ENCODE results near the gene C8G.
A peak's percentile ranks its signal among the peaks of the same experiment; 100 is the strongest.

C8G gene

DNA sequence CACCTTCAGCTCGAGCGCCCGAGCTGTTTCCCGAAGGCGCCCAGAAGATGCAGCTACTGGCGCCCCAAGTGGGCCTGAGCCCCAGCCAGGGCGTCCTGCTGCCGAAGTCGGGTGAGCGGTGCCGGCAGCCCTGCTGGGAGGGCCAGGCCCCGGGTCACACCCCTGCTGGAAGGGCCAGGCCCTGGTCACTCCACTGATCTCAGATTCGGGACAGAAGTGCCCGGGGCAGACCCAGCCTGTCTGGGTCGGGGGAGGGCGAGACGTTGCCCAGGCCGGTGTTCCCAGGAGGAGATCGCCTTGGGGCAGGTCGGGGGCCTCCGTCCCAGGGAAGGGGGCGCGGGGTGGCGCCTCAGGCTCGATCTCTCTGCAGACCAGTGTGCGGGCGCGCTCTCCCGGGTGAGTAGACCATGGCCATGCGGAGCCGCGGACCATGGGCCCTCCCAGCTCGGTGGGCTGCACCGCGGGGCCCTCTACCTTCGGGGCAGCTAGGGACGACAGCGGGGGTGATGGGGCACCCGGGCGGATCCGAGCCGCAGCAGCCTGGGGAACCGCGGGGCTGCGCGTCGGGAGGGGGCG is 40.1 kb downstream of the C8G start:
- DNase-seq: no peak

DNA sequence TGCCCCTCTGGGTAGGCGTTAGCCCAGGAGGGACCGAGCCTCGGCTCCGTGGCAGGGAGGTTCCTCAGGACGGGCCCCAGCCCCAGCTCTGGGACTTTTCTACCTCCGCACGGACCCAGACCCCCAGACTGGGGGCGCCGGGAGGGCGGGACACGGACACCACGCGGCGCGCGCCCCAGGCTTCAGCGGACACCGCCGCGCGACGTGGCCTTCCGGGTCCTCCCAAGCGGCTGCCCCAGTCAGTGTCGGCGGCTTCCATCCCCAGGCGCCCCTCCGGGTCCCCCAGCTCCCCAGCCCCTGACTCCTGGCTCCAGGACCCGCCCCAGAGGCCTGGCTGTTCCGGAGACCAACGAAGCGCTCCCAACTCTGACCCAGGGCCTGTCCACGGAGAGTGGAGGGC is 40.8 kb downstream of the C8G start:
- DNase-seq: no peak

GRCh38 chr9:136988872-136989271 is 43.8 kb downstream of the C8G start:
- no peak for DNase-seq

DNA sequence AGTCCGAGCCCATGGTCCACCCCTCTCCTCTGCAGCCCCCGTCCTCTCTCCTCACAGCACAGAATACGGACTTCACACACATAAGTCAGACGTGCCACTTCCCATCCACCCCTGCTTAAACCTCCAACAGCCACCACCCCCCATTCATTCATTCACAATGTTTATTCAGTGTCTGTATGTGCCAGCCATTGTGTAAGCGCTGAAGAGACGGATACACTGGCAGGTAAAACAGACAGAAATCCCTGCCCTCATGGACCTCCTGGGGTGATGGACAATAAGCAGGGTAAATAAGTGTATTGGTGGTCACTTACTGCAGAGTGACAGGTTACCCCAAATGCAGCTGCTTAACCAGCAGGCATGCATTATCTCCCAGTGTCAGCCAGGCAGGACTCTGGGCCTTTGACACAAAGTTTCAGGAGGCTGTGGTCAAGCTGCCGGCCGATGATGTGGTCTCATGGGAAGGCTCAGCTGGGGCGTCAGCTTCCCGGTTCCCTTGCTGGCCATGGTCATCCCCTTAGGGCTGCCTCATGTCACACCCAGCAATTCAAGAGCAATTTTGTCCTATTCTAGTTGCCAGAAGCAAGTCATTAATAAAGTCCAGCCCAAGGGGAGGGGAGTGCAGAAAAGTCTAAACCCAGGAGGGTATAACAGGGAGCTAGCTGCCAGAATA is 45.3 kb downstream of the C8G start:
- DNase-seq: no peak

DNA sequence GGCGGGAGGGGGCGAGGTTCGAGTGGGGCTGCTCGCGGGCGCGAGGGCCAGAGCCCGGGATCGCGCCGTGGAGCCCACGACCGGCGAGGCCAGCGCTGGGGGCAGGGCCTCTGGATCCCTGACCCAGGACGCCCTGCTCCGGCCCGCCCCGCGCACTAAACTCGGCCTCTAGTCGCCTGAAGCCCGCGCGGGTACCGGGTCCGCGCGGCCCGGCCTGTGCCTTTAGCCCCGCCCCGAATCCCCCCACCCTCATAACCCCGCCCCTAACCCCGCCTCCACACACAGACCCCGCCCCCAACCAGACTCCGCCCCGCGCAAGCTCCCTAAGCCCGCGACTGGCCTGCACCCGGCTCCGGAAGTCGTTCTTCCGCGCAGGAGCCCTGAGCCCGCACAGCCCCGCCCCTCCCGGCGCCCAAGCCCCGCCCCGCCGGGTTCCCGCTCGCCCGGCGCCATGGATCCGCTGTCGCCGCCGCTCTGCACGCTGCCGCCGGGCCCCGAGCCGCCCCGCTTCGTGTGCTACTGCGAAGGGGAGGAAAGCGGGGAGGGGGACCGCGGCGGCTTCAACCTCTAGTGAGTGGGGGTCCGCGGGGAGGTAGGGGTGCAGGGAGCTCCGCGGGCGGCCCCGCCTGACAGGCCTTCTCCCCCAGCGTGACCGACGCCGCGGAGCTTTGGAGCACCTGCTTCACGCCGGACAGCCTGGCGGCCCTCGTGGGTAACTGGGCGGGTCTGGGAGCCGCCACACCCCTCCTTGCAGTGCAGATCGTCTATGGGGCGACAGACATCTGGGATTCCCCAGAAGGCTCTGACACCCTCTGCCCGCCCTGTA is 47.2 kb downstream of the C8G start, which contains the start of gene PAXX:
Gene PAXX, plus strand, starts transcription at position 430 of the 826 bp plus-strand sequence. Its CDS starts 22 bp downstream, at position 452.
- DNase-seq: peak; percentile 88 to 89

- no peak for DNase-seq
These were observed 47.9 kb downstream of the C8G start for GRCh38 chr9:136992819-136993369.

DNA sequence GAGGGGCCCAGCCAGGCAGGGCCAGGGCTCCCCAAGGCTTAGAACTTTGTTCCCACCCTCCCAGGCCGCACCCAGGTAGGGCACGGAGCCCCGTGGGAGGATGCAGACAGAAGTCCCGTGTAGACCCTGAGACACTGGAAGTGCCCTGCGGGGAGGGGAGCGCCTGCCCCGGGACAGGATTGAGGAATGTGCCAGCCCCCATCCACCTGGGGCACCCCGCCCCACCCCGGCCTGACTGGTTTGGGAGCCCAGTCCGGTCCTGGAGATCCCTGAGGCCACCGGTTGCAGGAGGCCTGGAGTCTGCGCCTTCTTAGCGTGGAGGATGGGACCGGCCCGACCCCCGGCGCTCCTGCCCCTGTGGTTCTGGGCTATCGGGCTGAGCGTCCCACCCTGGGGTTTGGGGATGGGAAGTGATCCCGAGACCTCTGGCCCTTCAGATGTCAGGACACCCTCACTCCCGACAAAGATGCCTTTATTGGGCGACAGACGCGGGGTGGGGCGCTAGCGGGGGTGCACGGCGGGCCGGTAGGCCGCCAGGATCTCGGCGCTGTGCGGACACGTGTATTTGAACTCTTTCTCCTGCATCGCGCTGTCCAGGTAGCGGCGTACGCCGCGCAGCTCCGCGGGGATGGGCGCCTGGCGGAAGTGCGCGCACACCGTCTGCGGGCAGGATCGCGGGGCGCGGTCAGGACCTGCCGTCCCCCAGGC is 49.3 kb downstream of the C8G start:
- DNase-seq: no peak

DNA sequence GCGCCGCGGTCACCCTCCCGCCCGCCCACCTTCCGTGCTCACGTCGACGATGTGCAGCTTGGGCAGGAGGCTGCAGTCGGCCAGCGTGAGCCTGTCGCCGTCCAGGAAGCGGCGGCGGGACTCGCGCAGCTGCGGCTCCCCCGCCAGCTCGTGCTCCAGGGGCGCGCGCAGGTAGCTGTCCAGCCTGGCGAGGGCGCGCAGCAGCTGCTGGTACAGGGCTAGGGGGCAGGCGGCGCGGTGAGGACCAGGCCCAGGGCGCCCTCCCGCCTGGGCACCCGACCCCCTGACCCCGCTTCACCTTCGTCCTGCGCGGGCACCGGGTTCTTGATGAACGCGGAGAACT is 49.8 kb downstream of the C8G start:
- no peak for DNase-seq

DNA sequence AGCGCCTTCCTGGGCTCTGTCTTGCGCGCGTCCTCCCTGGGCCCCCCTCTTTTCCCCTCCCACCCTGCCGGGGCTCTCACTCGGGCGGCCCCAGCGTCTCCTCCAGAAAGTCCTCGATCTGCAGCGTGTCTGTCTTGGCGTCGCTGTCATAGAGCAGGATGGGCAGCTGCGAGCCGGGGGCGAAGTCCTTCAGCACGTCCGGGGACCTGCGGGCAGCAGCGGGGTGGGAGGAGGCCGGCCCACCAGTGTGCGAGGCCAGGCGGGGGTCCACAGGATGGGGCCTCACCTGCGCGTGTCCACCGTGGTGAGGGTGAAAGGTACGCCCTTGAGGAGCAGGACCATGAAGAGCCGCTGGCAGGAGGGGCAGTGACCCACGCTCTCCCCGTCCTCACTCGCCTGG is 50.3 kb downstream of the C8G start:
- no peak for DNase-seq

DNA sequence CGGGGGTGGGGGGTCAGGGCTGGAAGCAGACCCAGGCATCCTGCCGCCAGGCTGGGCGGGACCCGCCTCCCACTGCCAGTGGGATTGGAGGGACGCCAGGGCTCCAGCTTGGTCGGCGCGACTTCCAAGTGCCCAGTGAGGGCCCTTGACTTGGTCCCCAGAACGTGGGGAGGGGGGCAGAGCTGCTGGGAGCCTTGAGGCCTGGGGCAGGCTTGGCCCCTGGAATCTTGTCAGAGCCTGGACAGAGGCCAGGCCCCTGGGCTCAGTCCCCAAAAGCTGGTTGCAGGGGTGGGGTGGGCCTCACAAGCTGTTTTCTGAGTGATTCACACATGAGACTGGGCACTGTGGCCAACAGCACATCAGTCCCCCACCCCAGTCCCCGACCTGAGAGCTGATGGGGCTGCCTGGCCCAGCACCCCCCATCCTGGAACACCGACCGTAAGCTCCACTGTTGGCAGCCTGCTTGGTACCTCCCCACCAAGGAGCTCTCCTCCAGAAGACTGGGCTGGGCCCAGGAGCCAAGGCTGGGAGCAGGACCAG is 50.8 kb downstream of the C8G start:
- DNase-seq: no peak

Data from Kasumi-1 (cell line).